ENCODE measurements around the gene HPN.

- TF ChIP-seq CTCF (conservative IDR thresholded peaks at IDR 0.05; ENCODE audit: low read depth in 2 of 2) (no peak), EZH2 (IDR thresholded peaks at IDR 0.05; ENCODE audit: low read depth, unreplicated experiment) (no peak), REST (IDR thresholded peaks at IDR 0.05; ENCODE audit: unreplicated experiment) (no peak), POLR2AphosphoS5 (IDR thresholded peaks at IDR 0.05; ENCODE audit: low read depth) (no peak), ZNF331 (CRISPR knock-in tag; IDR thresholded peaks at IDR 0.05; ENCODE audit: low read depth) (no peak), NANOG (IDR thresholded peaks at IDR 0.05; ENCODE audit: borderline replicate concordance) (no peak), JUNB (IDR thresholded peaks at IDR 0.05; ENCODE audit: unreplicated experiment) (no peak), CREB1 (CRISPR knock-in tag; IDR thresholded peaks at IDR 0.05; ENCODE audit: low read depth) (no peak), EZH2phosphoT487 (IDR thresholded peaks at IDR 0.05; ENCODE audit: unreplicated experiment) (no peak), ETS1 (IDR thresholded peaks at IDR 0.05) (no peak), STAT1 (IDR thresholded peaks at IDR 0.05; ENCODE audit: unreplicated experiment) (no peak), ZNF114 (CRISPR knock-in tag; IDR thresholded peaks at IDR 0.05) (no peak), ZNF462 (CRISPR knock-in tag; IDR thresholded peaks at IDR 0.05) (no peak)
Observed at GRCh38 chr19:35059006-35059798, 17.7 kb downstream of the HPN start.

Measured in GM23338 (cell line).